Suprapubic skin (tissue), 4 donors: ENCODE results near the gene CMSS1. TPM values are rescaled to one million over a fixed set of nuclear protein-coding genes. Genes with fewer than 3 reads are reported as not detected.
A peak's percentile ranks its signal among the peaks of the same experiment; 100 is the strongest.

Experiments used
- DNase-seq, 2 donors: peaks; one replicate each; pipeline ENCODE4 v3.0.0-alpha.2; 2019; ENCODE audit warnings: low spot score in 2 of 2
- H3K27ac ChIP-seq: fragments of 200-600 bp; sonication (generic); one replicate; pipeline ENCODE4 v1.5.1; 2019
- H3K27me3 ChIP-seq: fragments of 200-600 bp; sonication (generic); one replicate; pipeline ENCODE4 v1.5.1; 2019
- H3K36me3 ChIP-seq: fragments of 200-600 bp; sonication (generic); one replicate; pipeline ENCODE4 v1.5.1; 2019
- H3K4me1 ChIP-seq: fragments of 200-600 bp; sonication (generic); one replicate; pipeline ENCODE4 v1.5.1; 2019
- H3K4me3 ChIP-seq: fragments of 200-600 bp; sonication (generic); one replicate; pipeline ENCODE4 v1.5.1; 2019; ENCODE audit warnings: mild to moderate bottlenecking
- H3K9me3 ChIP-seq: fragments of 200-600 bp; sonication (generic); one replicate; pipeline ENCODE4 v1.5.1; 2019
- CTCF ChIP-seq, 2 donors: fragments of 200-600 bp in 1 of 2; fragments of 450-650 bp in 1 of 2; sonication (generic) in 1 of 2; IDR thresholded peaks; one replicate each; pipeline ENCODE4 v1.5.1; 2016 to 2019; ENCODE audit warnings: antibody characterized with exemption in 2 of 2, mild to moderate bottlenecking in 1 of 2, moderate library complexity in 1 of 2
- EP300 ChIP-seq: sonication (generic); formaldehyde crosslinking; IDR thresholded peaks from one replicate; pipeline ENCODE4 v1.6.1; 2017; ENCODE audit warnings: antibody characterized with exemption
- POLR2A ChIP-seq, 2 donors: fragments of 450-650 bp; IDR thresholded peaks; one replicate each; pipeline ENCODE4 v1.6.1; 2017; ENCODE audit warnings: antibody characterized with exemption in 2 of 2, mild to moderate bottlenecking in 2 of 2, moderate library complexity in 2 of 2
- POLR2AphosphoS5 ChIP-seq, 3 donors: sonication (generic); formaldehyde crosslinking; IDR thresholded peaks; one replicate each; pipeline ENCODE4 v1.6.1; 2017; ENCODE audit warnings: antibody characterized with exemption in 3 of 3
- WGBS: methylation state at CpG from one replicate; pipeline ENCODE4 v1.1.5; 2018; 5-methylcytosine and 5-hydroxymethylcytosine counted together
- total RNA-seq, 4 donors: library from RNA; depleted of rRNA; stranded (reverse); fragments of >200 nt; gene quantifications; one replicate each; pipeline ENCODE4 v1.1.0, GENCODE V29; 2016

CMSS1 gene
- total RNA-seq, 4 donors from 2014 or later, result 13.2 to 17.1 (median 13.5) TPM

GRCh38 chr3:100033903-100034471 is 216.3 kb downstream of the CMSS1 start:
- H3K4me1 ChIP-seq, result peaks cover 16% of the 10 kb centered on the region
- 93% methylated on average over 3 of the region's 3 CpGs for WGBS
- no peaks in the 10 kb centered on the region for H3K9me3 ChIP-seq
- no peak for DNase-seq
- H3K27me3 ChIP-seq, result no peaks in the 10 kb centered on the region
- TF ChIP-seq EP300 (no peak), POLR2A (IDR thresholded peaks at IDR 0.05) (no peak), CTCF (IDR thresholded peaks at IDR 0.05) (no peak), POLR2AphosphoS5 (IDR thresholded peaks at IDR 0.05) (no peak)
- no peaks in the 10 kb centered on the region for H3K36me3 ChIP-seq
- H3K4me3 ChIP-seq, result no peak overlapping the region
- no peak overlapping the region for H3K27ac ChIP-seq

- peaks cover 38% of the 10 kb centered on the region for H3K4me1 ChIP-seq
These were observed 221.4 kb downstream of the CMSS1 start for GRCh38 chr3:100039075-100039474.

GRCh38 chr3:100040451-100041225 is 223.0 kb downstream of the CMSS1 start:
- no peaks in the 10 kb centered on the region for H3K9me3 ChIP-seq
- H3K36me3 ChIP-seq, result no peaks in the 10 kb centered on the region
- 44% methylated on average over 3 of the region's 3 CpGs for WGBS
- H3K4me1 ChIP-seq, result peaks cover 40% of the 10 kb centered on the region
- TF ChIP-seq EP300 (peak; percentile 91), POLR2AphosphoS5 (IDR thresholded peaks at IDR 0.05) (peak in 2 of 3 donors; percentile 59 to 81), POLR2A (IDR thresholded peaks at IDR 0.05) (no peak)
- peak overlapping the region; percentile 91 for H3K27ac ChIP-seq
- no peaks in the 10 kb centered on the region for H3K27me3 ChIP-seq
- H3K4me3 ChIP-seq, result no peak overlapping the region
- no peak for DNase-seq

More at GRCh38 chr3:100039075-100039474, 221.4 kb downstream of the CMSS1 start:
- no peaks in the 10 kb centered on the region for H3K27me3 ChIP-seq
- no peak for DNase-seq
- H3K4me3 ChIP-seq, result no peak overlapping the region
- no peaks in the 10 kb centered on the region for H3K9me3 ChIP-seq
- TF ChIP-seq POLR2A (IDR thresholded peaks at IDR 0.05), result no peak
- no peak for TF ChIP-seq CTCF (IDR thresholded peaks at IDR 0.05)
- TF ChIP-seq POLR2AphosphoS5 (IDR thresholded peaks at IDR 0.05), result no peak
- no peak for TF ChIP-seq EP300
- no peak overlapping the region for H3K27ac ChIP-seq
- no peaks in the 10 kb centered on the region for H3K36me3 ChIP-seq

- peaks cover 47% of the 10 kb centered on the region for H3K4me1 ChIP-seq
- TF ChIP-seq EP300 (peak; percentile 32), CTCF (IDR thresholded peaks at IDR 0.05) (no peak), POLR2A (IDR thresholded peaks at IDR 0.05) (no peak), POLR2AphosphoS5 (IDR thresholded peaks at IDR 0.05) (peak in 1 of 3 donors; percentile 23)
- no peaks in the 10 kb centered on the region for H3K27me3 ChIP-seq
- WGBS, result 56% methylated on average over 1 of the region's 1 CpG
- no peak for DNase-seq
- H3K36me3 ChIP-seq, result no peaks in the 10 kb centered on the region
- H3K9me3 ChIP-seq, result no peaks in the 10 kb centered on the region
- no peak overlapping the region for H3K4me3 ChIP-seq
- peak overlapping the region; percentile 91 for H3K27ac ChIP-seq
These were observed 223.7 kb downstream of the CMSS1 start for GRCh38 chr3:100041328-100041749.

- no peaks in the 10 kb centered on the region for H3K27me3 ChIP-seq
- no peak for DNase-seq
- WGBS, result 49% methylated on average over 6 of the region's 6 CpGs
- no peak overlapping the region for H3K4me3 ChIP-seq
- no peaks in the 10 kb centered on the region for H3K9me3 ChIP-seq
- H3K36me3 ChIP-seq, result no peaks in the 10 kb centered on the region
- TF ChIP-seq EP300, result peak; percentile 26
- TF ChIP-seq POLR2AphosphoS5 (IDR thresholded peaks at IDR 0.05), result no peak
- TF ChIP-seq CTCF (IDR thresholded peaks at IDR 0.05), result no peak
- H3K27ac ChIP-seq, result peak overlapping the region; percentile 91
- H3K4me1 ChIP-seq, result peaks cover 55% of the 10 kb centered on the region
These were observed 224.7 kb downstream of the CMSS1 start for GRCh38 chr3:100042166-100042981.
